GM21717 (cell line): ENCODE measurements around the gene CYP27A1.
"Not testable (repeated sequence)": the region's sequence is repeated elsewhere in the genome, so short reads cannot be mapped to it uniquely, and the experiment has no call there.

ENCODE experiments used
- ATAC-seq: cut with Tn5 transposase; IDR thresholded peaks from one replicate; pipeline ENCODE4 v1.9.1; 2021; ENCODE audit warnings: mild to moderate bottlenecking, moderate library complexity; ENCODE audit not compliant: unreplicated experiment

CYP27A1 gene

GRCh38 chr2:218830526-218831306, 48.8 kb downstream of the CYP27A1 start:
- no peak for ATAC-seq

- ATAC-seq: no peak
Observed at GRCh38 chr2:218831378-218831990, 49.5 kb downstream of the CYP27A1 start, which contains the start of gene PRKAG3. PRKAG3 (minus strand) TSS chr2:218831803.

GRCh38 chr2:218832081-218832480, 50.1 kb downstream of the CYP27A1 start:
- no peak for ATAC-seq

GRCh38 chr2:218832520-218832919, 50.6 kb downstream of the CYP27A1 start:
- ATAC-seq: no peak

- ATAC-seq: no peak
Observed at GRCh38 chr2:218833023-218833609, 51.2 kb downstream of the CYP27A1 start.

- no peak for ATAC-seq
Observed at GRCh38 chr2:218834685-218835084, 52.7 kb downstream of the CYP27A1 start.

- no peak for ATAC-seq
Observed at GRCh38 chr2:218837495-218837894, 55.5 kb downstream of the CYP27A1 start.

GRCh38 chr2:218839430-218839829, 57.5 kb downstream of the CYP27A1 start:
- no peak for ATAC-seq

GRCh38 chr2:218839888-218840287, 57.9 kb downstream of the CYP27A1 start:
- no peak for ATAC-seq

GRCh38 chr2:218844334-218844733, 62.4 kb downstream of the CYP27A1 start:
- ATAC-seq: not testable (repeated sequence)

- not testable (repeated sequence) for ATAC-seq
Observed at GRCh38 chr2:218846963-218847362, 65.0 kb downstream of the CYP27A1 start.

GRCh38 chr2:218849721-218850120, 67.8 kb downstream of the CYP27A1 start:
- ATAC-seq: no peak

GRCh38 chr2:218850796-218851195, 68.8 kb downstream of the CYP27A1 start:
- no peak for ATAC-seq

- no peak for ATAC-seq
Observed at GRCh38 chr2:218851286-218851685, 69.3 kb downstream of the CYP27A1 start.

GRCh38 chr2:218852911-218853667, 71.1 kb downstream of the CYP27A1 start:
- ATAC-seq: no peak

- no peak for ATAC-seq
Observed at GRCh38 chr2:218853766-218854165, 71.8 kb downstream of the CYP27A1 start.

- no peak for ATAC-seq
Observed at GRCh38 chr2:218854860-218855259, 72.9 kb downstream of the CYP27A1 start.

GRCh38 chr2:218855305-218856166, 73.6 kb downstream of the CYP27A1 start:
- no peak for ATAC-seq

GRCh38 chr2:218856167-218856895, 74.4 kb downstream of the CYP27A1 start:
- no peak for ATAC-seq

GRCh38 chr2:218856896-218857243, 74.9 kb downstream of the CYP27A1 start:
- ATAC-seq: no peak
